ENCODE data around the gene ILKAP.

The ILKAP gene

DNA sequence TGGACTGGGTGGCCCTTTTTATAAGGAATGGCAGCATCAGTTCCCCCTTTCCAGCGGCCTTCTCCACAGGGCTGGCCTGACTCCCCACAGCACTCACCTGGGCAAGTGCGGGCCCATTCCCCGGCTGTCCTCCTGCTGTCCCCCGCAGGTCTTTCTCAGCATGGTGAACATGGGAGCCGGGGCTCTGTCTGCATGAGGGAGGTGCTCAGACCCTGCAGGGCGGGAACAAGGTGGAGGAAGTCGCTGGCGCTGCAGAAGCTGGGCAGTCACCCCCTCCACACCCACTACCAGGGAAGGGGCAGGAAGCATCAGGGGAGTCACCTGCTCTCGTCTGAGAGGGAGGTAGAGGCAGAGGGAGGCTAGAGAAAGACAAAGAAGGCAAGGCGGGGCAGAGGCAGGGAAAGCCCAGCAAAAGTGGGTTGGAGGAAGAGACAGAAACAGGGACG lies 24.1 kb upstream of the ILKAP start:
- H3K4me3 ChIP-seq (ENCODE audit: low read depth, low read length): no peak overlapping the region
- no peak for TF ChIP-seq CTCF (IDR thresholded peaks at IDR 0.05; ENCODE audit: low read depth, low read length)

GRCh38 chr2:238226698-238227586 lies 23.4 kb upstream of the ILKAP start:
- TF ChIP-seq CTCF (IDR thresholded peaks at IDR 0.05; ENCODE audit: low read depth, low read length): no peak
- H3K4me3 ChIP-seq (ENCODE audit: low read depth, low read length): no peak overlapping the region

GRCh38 chr2:238225911-238226697 lies 22.6 kb upstream of the ILKAP start:
- H3K4me3 ChIP-seq (ENCODE audit: low read depth, low read length): no peak overlapping the region
- TF ChIP-seq CTCF (IDR thresholded peaks at IDR 0.05; ENCODE audit: low read depth, low read length): no peak

GRCh38 chr2:238225121-238225520 lies 21.6 kb upstream of the ILKAP start:
- TF ChIP-seq CTCF (IDR thresholded peaks at IDR 0.05; ENCODE audit: low read depth, low read length): no peak
- H3K4me3 ChIP-seq (ENCODE audit: low read depth, low read length): no peak overlapping the region

DNA sequence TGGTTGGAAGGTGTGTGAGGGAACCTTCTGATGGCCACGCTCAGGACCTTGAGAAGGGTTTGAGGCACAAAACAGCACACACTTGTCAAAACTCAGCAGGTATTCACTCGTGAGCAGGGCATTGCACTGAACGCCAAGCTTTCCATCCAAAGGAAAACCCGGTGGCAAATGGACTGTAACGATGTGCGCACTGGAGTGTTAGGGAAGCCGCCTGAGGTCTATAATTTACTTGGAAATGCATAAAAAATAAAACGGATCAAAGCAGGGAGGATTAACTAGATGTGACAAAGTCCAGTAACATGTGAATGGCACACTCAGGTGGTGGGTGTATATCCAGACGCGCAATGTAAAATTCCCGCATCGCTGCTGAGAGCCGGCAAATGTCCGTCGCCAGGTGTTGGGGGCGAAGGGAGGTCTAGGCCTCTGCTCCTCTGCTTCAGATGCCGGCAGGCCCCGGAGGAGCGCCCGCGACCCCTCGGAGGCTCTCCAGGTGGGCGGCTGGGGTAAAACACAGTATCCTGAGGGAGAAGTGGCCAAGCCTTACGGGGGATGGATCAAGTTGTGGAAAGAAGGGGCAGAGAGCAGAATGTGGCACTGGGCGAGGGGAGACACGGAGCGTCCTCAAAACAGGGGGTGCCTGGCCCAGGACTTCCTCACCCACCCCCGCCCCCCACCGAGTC lies 21.0 kb upstream of the ILKAP start:
- H3K4me3 ChIP-seq (ENCODE audit: low read depth, low read length): no peak overlapping the region
- TF ChIP-seq CTCF (IDR thresholded peaks at IDR 0.05; ENCODE audit: low read depth, low read length): no peak

DNA sequence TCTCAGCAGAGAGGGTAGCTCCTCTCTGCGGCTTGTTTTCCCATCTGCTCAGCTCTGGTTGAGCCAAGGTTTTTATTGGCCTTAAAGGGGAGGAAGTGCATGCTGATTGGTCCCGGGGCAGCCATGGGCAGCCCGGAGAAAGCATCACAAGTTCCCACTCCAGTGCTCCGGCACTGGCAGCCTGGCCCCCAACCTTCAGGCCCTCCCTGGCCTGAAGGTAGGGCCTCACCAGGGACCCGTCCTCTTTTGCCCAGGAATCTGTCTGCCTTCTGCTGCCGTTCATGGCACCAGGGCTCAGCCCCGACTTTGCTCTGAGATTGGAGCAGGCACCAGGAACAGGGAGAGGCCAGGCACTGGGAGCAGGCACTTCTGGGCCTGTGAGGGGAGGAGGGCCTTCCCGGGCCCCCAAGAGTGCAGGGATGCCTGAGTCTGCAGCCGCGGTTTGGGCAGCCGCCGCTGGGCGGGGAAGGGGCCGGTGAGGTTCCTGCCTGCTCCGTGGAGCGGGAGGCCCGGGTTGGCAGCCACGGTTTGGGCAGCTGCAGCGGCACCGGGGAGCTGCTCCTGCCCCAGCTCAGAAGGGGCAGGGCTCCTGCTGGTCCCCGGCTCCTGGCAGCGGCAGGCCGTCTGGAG lies 17.5 kb upstream of the ILKAP start:
- no peak overlapping the region for H3K4me3 ChIP-seq (ENCODE audit: low read depth, low read length)

More for the DNA sequence above, 17.5 kb upstream of the ILKAP start:
- TF ChIP-seq CTCF (IDR thresholded peaks at IDR 0.05; ENCODE audit: low read depth, low read length): no peak

Measured in WI38 (cell line).